ENCODE measurements around the gene PLCB1.
"Not testable (repeated sequence)": the region's sequence is repeated elsewhere in the genome, so short reads cannot be mapped to it uniquely, and the experiment has no call there.

Gene PLCB1

DNA sequence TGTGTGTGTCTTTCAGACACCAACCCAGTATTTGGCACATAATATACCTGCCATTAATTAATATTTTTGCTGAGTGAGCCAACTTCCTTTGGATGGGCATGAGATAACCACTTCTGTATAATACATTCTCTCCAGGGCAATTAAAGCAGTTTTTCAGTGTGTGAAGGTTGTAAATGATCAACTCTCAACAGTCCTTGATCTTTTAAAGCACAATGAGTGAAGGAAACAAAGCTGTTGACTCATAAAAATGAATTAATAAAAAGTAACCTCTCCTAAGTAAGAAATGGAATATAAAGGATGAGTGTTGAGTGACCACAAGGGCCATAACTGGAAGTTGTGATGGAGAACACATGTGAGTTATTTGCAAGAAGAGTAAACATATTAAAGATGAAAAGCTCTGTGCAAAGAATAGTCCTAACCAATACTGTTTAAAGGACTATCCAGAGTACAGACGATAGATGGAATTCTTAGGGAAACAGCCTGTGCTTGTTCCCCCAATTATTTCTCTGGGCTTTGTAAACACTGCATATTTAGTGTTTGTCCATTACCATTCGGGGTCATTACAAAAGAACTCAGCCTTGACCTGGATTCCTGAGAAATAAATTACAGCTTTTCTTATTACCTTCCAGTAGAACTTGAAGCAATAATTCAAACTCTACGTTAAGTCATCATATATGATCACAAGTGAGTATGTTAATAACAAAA lies 446.2 kb downstream of the PLCB1 start:
- H3K4me1 ChIP-seq (ENCODE audit: insufficient read depth, low read length), result peaks cover 13% of the 10 kb centered on the region
- no peaks in the 10 kb centered on the region for H3K9me3 ChIP-seq (ENCODE audit: low read length)
- no peaks in the 10 kb centered on the region for H3K27me3 ChIP-seq (ENCODE audit: insufficient read depth, low read length)
- H3K4me3 ChIP-seq (ENCODE audit: low read length), result no peak overlapping the region
- no peaks in the 10 kb centered on the region for H3K36me3 ChIP-seq (ENCODE audit: insufficient read depth, low read length)
- no peak overlapping the region for H2AFZ ChIP-seq (ENCODE audit: low read depth, low read length)

DNA sequence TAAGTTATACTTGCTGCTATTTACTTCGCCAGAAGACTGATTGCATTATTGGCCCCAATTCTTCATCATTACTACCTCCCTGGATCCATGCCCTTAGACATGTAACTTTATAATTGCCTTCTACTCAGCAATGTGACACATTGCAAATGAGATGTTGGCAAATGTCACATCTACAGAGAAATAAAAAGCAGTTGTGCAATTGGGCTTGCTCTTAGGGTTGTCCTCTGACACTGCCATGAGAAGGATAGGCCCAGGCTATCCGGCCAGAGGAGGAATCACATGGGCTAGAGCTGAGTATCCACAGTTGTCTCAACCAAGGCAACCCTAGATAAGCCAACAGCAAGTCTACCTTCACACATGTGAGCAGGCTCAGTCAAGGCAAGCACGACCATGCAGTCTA lies 447.0 kb downstream of the PLCB1 start:
- no peaks in the 10 kb centered on the region for H3K27me3 ChIP-seq (ENCODE audit: insufficient read depth, low read length)
- H3K36me3 ChIP-seq (ENCODE audit: insufficient read depth, low read length), result no peaks in the 10 kb centered on the region
- no peak overlapping the region for H2AFZ ChIP-seq (ENCODE audit: low read depth, low read length)
- H3K4me1 ChIP-seq (ENCODE audit: insufficient read depth, low read length), result peaks cover 20% of the 10 kb centered on the region
- H3K9me3 ChIP-seq (ENCODE audit: low read length), result no peaks in the 10 kb centered on the region
- H3K4me3 ChIP-seq (ENCODE audit: low read length), result no peak overlapping the region

DNA sequence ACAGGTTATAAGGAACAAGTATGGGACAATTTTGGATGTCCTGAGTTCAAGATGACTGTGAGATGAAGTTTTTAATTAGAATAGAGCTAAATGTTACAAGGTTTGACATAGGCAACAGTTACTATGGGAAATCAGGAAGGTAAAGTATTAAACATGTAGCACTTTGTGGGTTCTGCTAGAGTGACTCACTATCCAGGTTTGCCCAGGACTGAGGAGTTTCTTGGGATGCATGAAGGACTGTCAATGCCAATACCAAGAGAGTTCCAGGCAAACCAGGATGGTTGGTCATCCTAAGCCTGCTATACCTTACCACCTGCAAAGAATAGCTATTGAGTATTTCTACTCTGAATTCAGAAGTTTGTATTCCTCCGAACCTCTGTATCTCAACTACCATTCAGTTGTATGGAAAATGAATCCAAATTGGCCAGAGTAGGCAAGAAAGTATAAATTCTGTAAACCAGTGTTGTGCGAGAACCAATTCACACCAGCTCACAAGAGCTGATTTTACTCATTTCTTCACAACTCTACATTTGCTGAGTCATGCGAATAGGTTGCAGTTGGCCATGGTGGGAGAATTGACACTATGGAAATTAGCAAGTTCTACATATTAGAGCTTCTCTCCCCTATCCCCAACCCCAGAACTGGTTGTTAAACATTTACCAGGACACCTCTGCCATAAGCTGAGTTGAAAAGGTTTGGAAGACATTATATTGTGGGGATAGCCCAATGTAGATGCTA lies 449.5 kb downstream of the PLCB1 start:
- peaks cover 24% of the 10 kb centered on the region for H3K4me1 ChIP-seq (ENCODE audit: insufficient read depth, low read length)
- no peak overlapping the region for H3K4me3 ChIP-seq (ENCODE audit: low read length)
- no peak overlapping the region for H2AFZ ChIP-seq (ENCODE audit: low read depth, low read length)
- no peaks in the 10 kb centered on the region for H3K36me3 ChIP-seq (ENCODE audit: insufficient read depth, low read length)
- no peaks in the 10 kb centered on the region for H3K9me3 ChIP-seq (ENCODE audit: low read length)
- H3K27me3 ChIP-seq (ENCODE audit: insufficient read depth, low read length), result no peaks in the 10 kb centered on the region

DNA sequence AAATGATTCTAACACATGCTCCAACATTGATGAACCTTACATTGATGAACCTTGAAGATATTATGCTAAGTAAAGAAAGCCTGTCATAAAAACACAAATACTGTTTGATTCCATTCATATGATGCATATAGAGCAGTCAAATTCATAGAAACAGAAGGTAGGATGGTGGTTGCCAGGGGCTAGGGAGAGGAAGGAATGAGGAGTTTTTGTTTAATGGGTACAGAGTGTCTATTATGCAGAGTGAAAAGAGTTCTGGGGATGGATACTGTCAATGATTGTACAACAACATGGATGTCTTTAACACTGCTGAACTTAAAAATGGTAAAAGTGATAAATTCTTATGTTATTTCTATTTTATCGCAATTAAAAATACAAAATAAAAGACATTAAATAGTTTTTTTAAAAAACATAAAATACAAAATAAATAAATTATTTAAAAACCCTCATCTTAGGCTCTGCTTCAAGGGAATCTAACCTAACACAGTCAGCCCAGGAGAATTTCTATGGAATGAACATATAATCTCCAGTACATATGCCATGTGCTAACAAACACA lies 451.0 kb downstream of the PLCB1 start:
- H2AFZ ChIP-seq (ENCODE audit: low read depth, low read length), result no peak overlapping the region
- H3K36me3 ChIP-seq (ENCODE audit: insufficient read depth, low read length), result no peaks in the 10 kb centered on the region
- H3K4me1 ChIP-seq (ENCODE audit: insufficient read depth, low read length), result peaks cover 33% of the 10 kb centered on the region
- H3K4me3 ChIP-seq (ENCODE audit: low read length), result no peak overlapping the region
- H3K9me3 ChIP-seq (ENCODE audit: low read length), result no peaks in the 10 kb centered on the region
- no peaks in the 10 kb centered on the region for H3K27me3 ChIP-seq (ENCODE audit: insufficient read depth, low read length)

DNA sequence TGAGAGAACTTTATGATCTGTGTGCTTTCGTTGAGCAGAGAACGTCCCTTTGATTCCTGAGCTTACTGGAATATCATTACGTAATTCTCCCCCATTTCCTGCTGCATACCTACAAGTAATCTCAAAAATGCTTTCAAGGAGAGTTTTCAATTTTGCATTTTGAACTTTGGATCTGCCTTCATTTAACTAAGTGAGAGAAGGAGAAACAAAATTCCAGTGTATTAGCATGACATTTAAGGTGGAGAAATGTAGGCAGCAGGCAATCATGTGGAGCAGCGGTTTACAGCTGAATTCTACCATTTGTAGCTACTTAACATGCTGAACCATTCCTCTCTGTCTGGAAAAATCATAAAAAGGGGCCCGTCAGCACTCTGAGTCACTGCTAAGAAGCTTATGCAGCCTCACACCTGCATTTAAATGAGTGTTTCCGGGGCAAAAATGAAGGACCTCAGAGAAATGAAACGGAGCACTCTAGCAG lies 451.5 kb downstream of the PLCB1 start:
- Histone ChIP-seq H3K9me3 (ENCODE audit: low read length) (no peaks in the 10 kb centered on the region), H3K36me3 (ENCODE audit: insufficient read depth, low read length) (no peaks in the 10 kb centered on the region), H3K4me1 (ENCODE audit: insufficient read depth, low read length) (peaks cover 33% of the 10 kb centered on the region), H2AFZ (ENCODE audit: low read depth, low read length) (no peak overlapping the region), H3K4me3 (ENCODE audit: low read length) (no peak overlapping the region), H3K27me3 (ENCODE audit: insufficient read depth, low read length) (no peaks in the 10 kb centered on the region)

DNA sequence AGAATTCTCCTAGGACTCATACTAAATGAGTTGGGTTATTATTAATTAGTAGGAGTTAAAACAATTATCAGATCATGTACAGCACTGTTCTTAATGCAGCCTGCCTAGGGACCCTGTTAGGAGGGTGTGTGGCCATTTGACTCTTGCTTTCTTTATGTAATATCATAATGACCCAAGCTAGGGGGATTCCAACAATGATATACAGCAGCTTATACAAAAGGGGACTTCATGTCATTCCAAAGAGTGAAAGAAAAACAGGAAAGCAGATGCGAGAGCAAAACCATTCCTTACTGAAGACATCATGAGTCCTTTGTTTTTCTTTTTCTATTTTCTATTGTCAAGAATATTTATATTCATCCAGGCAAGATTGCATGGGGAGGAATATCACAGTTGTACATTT lies 455.2 kb downstream of the PLCB1 start:
- no peak overlapping the region for H3K4me3 ChIP-seq (ENCODE audit: low read length)
- H2AFZ ChIP-seq (ENCODE audit: low read depth, low read length), result no peak overlapping the region
- no peaks in the 10 kb centered on the region for H3K9me3 ChIP-seq (ENCODE audit: low read length)
- H3K36me3 ChIP-seq (ENCODE audit: insufficient read depth, low read length), result no peaks in the 10 kb centered on the region
- no peaks in the 10 kb centered on the region for H3K27me3 ChIP-seq (ENCODE audit: insufficient read depth, low read length)
- peaks cover 29% of the 10 kb centered on the region for H3K4me1 ChIP-seq (ENCODE audit: insufficient read depth, low read length)

DNA sequence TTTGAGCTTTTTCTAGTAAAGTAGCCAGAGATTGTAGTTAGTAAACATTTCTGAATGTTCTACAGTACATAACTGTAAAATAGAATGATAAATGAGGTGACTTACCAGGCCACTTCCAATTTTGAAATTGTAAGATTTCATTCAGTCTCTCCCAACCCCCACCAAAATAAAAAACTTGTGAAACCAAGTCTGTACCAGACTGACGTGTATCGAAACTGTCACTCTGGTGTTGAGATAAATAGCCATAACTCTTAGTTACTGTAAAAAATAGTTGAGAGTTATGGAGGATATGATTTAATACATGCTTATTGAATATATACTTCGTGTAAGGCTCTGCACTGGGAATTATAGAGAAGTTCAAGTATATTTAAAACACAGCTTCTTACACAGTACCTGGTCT lies 455.7 kb downstream of the PLCB1 start:
- no peak overlapping the region for H3K4me3 ChIP-seq (ENCODE audit: low read length)
- H2AFZ ChIP-seq (ENCODE audit: low read depth, low read length), result no peak overlapping the region
- H3K4me1 ChIP-seq (ENCODE audit: insufficient read depth, low read length), result peaks cover 24% of the 10 kb centered on the region
- H3K27me3 ChIP-seq (ENCODE audit: insufficient read depth, low read length), result no peaks in the 10 kb centered on the region
- no peaks in the 10 kb centered on the region for H3K36me3 ChIP-seq (ENCODE audit: insufficient read depth, low read length)
- no peaks in the 10 kb centered on the region for H3K9me3 ChIP-seq (ENCODE audit: low read length)

DNA sequence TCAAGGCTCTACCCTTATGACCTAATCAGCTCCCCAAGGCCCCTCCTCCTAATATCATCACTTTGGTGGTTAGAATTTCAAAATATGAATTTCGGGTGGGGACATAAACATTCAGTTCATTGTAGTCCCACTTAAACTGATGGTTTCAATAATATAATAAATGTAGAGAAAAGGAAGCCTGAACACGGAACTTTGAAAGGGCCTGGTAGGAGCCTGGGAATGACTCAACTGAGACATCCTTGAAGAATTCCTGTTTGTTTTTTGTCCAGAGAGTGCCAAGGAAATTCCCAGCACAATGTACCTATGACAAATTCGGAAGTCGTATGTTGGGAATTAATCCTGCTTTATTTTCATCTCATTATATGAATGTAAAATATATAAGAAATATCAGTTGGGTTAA lies 457.9 kb downstream of the PLCB1 start:
- Histone ChIP-seq H3K9me3 (ENCODE audit: low read length) (peaks cover 3% of the 10 kb centered on the region), H3K4me1 (ENCODE audit: insufficient read depth, low read length) (peaks cover 9% of the 10 kb centered on the region), H3K4me3 (ENCODE audit: low read length) (no peak overlapping the region), H3K27me3 (ENCODE audit: insufficient read depth, low read length) (no peaks in the 10 kb centered on the region), H2AFZ (ENCODE audit: low read depth, low read length) (no peak overlapping the region), H3K36me3 (ENCODE audit: insufficient read depth, low read length) (no peaks in the 10 kb centered on the region)

DNA sequence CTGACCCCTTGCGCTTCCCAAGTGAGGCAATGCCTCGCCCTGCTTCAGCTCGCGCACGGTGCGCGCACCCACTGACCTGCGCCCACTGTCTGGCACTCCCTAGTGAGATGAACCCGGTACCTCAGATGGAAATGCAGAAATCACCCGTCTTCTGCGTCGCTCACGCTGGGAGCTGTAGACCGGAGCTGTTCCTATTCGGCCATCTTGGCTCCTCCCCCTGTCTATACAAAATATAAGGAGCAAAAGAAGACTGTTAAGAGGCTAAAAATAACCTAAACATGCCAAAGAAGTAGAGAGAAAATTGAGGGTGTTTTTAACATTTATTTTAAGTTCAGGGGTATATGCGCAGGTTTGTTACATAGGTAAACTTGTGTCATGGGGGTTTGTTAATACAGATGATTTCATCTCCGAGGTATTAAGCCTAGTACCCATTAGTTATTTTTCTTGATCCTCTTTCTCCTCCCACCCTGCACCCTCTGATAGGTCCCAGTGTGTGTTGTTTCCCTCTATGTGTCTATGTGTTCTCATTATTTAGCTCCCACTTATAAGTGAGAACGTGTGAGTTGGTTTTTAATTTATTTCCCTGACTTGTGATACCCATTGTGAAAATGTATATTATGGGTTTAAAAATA lies 469.0 kb downstream of the PLCB1 start:
- H3K4me1 ChIP-seq (ENCODE audit: insufficient read depth, low read length); H3K27me3 ChIP-seq (ENCODE audit: insufficient read depth, low read length): not testable (repeated sequence)
- H3K4me3 ChIP-seq (ENCODE audit: low read length), result peak overlapping the region; percentile 55

DNA sequence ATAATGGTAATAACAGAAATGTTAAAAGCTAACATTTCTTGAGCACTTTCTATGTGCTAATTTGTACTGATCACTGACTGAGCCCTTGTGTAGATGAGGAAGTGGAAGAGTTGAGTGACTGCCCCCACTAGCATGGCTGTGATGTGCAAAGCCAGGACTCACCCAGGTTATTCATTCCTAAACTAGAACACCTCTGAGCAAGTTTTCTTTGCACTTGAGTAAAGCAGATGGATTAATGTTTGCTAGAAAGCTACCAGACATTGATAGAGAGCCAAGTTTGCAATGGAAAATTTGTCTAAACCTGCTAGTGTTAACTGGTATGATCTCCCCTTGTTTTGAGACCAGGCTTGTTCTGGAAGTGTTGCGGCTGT lies 469.5 kb downstream of the PLCB1 start:
- Histone ChIP-seq H3K27me3 (ENCODE audit: insufficient read depth, low read length) (no peaks in the 10 kb centered on the region), H3K9me3 (ENCODE audit: low read length) (peaks cover 3% of the 10 kb centered on the region), H3K36me3 (ENCODE audit: insufficient read depth, low read length) (no peaks in the 10 kb centered on the region), H3K4me1 (ENCODE audit: insufficient read depth, low read length) (peaks cover 4% of the 10 kb centered on the region), H2AFZ (ENCODE audit: low read depth, low read length) (peak overlapping the region; percentile 55), H3K4me3 (ENCODE audit: low read length) (peak overlapping the region; percentile 55)

More for the DNA sequence above, 469.0 kb downstream of the PLCB1 start:
- H3K9me3 ChIP-seq (ENCODE audit: low read length); H3K36me3 ChIP-seq (ENCODE audit: insufficient read depth, low read length): not testable (repeated sequence)
- peak overlapping the region; percentile 55 for H2AFZ ChIP-seq (ENCODE audit: low read depth, low read length)

DNA sequence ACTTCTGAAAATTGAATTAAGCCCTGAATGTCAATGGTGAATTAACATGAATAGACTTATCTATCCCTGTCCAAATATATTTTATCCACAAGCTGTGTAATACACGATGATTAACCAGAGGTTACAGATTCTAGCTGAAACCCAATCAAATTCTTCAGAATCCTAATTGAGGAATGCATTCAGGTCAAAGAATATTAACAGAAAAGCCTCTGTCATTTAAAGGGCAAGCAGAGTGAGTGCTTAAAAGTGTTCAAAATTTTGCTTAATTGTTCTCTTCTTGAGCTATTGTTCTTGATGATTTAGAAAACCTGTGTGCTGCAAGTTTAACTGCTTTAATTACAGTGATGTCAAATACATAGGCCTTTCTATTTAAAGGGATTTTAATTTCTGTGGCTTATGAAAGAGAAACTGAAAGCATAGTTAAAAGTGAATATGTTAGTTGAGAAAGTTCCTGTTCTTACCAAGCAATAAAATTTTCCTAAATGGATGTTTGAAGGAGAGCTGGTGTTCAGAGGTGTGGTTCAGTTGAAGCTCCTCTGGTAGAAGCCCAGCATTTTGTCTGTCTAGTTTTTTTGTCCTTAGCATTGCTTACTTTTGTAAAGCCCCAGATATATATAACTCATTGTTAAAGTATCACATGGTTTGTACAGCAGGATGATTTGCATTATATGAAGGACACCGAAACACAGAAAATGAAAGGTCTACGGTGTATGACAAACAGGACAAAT lies 470.5 kb downstream of the PLCB1 start:
- Histone ChIP-seq H3K9me3 (ENCODE audit: low read length) (peaks cover 3% of the 10 kb centered on the region), H3K4me1 (ENCODE audit: insufficient read depth, low read length) (peaks cover 4% of the 10 kb centered on the region), H3K36me3 (ENCODE audit: insufficient read depth, low read length) (no peaks in the 10 kb centered on the region), H3K4me3 (ENCODE audit: low read length) (no peak overlapping the region), H3K27me3 (ENCODE audit: insufficient read depth, low read length) (no peaks in the 10 kb centered on the region), H2AFZ (ENCODE audit: low read depth, low read length) (no peak overlapping the region)

DNA sequence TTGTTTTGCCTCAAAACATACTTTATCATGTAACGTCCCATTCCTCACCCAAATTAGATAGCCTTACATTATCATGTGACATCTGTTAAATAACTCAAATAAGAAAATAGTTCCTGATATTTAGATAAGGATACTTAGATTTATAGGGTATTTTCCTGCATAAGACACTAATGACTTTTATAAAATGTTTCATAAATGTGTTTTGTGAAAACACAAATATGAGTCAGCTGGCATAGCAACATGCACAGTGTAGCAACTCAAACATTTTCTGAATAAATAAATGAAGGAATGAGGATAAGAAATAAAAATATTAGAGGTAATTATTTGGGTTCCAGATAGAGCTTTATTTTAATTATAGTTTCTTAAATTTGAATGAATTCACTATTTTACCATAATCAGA lies 476.4 kb downstream of the PLCB1 start:
- H3K4me1 ChIP-seq (ENCODE audit: insufficient read depth, low read length), result no peaks in the 10 kb centered on the region
- H3K9me3 ChIP-seq (ENCODE audit: low read length), result peaks cover 1% of the 10 kb centered on the region
- no peak overlapping the region for H3K4me3 ChIP-seq (ENCODE audit: low read length)
- H3K36me3 ChIP-seq (ENCODE audit: insufficient read depth, low read length), result no peaks in the 10 kb centered on the region
- no peak overlapping the region for H2AFZ ChIP-seq (ENCODE audit: low read depth, low read length)
- H3K27me3 ChIP-seq (ENCODE audit: insufficient read depth, low read length), result no peaks in the 10 kb centered on the region

DNA sequence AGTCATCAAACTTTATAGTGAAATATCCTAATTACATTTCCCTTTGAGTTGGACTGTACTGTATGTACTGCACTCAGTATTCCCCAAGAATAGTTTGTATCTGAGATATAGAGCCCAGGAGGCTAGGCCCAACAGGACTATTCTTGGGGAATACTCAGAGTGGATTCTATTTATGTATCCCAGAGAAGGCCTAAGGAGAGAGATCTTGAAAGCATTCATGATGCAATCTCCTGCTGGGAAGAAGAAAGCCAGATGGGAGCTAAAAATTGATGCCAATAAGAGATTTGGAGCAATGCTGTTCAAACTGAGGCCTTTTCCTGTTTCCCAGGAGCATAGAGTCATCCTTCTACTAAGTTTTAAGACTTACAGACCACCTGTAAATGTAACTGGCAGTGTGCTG lies 484.7 kb downstream of the PLCB1 start:
- Histone ChIP-seq H3K4me1 (ENCODE audit: insufficient read depth, low read length) (peaks cover 8% of the 10 kb centered on the region), H3K27me3 (ENCODE audit: insufficient read depth, low read length) (no peaks in the 10 kb centered on the region), H2AFZ (ENCODE audit: low read depth, low read length) (no peak overlapping the region), H3K4me3 (ENCODE audit: low read length) (no peak overlapping the region), H3K9me3 (ENCODE audit: low read length) (no peaks in the 10 kb centered on the region), H3K36me3 (ENCODE audit: insufficient read depth, low read length) (no peaks in the 10 kb centered on the region)

Measured in neuron (in vitro differentiated cells).